NCI-H82 (cell line): ENCODE data around the gene ABCG1.

Source experiments
- DNase-seq: peaks from one replicate; lab custom pipeline; 2025; lab: John Stamatoyannopoulos, UW

ABCG1 gene

DNA sequence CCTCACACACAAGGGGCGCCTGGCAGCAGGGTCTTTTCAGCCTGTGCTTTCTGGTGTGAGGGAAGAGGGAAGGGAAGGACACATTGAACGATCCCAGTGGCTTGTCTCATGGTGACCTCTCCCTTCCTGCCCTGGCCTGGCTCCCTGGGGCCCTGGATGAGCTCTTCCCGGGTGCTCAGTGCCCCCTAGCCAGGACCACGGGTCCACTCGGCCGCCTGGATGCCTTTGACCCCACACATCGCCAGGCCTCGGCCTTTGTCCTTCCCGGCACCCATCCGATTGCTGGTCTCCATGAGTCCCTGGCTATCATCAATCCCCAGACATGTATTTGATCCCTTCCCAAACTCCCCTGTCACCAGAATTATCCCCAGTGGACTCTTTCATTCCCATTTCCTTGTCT, 102.3 kb downstream of the ABCG1 start:
- DNase-seq, result no peak

DNA sequence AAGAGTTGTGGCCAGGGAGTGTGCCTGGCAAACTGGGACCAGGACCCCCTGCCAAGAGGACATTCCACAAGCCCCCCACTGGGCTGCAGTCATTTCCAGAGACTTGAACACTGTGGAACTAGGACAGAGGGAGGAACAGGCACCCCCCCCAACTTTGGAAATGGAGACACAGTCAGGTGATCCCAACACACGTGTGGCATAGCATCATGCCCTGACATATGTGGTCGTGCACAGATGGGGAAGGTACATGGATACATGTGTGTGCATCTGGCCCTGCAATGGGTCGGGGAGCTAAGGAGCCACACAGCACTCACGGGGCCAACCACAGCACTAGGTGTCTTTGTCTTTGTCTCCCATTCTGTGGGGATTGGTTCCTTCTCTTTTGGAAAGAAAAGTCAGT, 102.9 kb downstream of the ABCG1 start:
- DNase-seq, result no peak

DNA sequence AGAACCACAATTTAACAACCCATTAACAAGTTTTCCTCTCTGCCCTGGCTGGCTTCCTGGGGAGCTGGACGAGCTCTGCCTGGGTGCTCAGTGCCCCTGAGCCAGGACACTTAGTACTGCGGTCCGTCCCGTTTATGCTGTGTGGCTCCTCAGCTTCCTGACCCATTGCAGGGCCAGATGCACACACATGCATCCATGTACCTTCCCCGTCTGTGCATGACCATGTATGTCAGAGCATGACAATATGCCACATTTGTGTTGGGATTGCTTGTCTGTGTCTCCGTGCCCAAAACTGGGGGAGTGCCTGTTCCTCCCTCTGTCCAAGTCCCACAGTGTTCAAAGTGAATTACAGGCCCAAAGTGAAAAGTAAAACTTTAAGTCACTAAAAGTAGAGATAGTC, 106.0 kb downstream of the ABCG1 start:
- DNase-seq, result no peak

DNA sequence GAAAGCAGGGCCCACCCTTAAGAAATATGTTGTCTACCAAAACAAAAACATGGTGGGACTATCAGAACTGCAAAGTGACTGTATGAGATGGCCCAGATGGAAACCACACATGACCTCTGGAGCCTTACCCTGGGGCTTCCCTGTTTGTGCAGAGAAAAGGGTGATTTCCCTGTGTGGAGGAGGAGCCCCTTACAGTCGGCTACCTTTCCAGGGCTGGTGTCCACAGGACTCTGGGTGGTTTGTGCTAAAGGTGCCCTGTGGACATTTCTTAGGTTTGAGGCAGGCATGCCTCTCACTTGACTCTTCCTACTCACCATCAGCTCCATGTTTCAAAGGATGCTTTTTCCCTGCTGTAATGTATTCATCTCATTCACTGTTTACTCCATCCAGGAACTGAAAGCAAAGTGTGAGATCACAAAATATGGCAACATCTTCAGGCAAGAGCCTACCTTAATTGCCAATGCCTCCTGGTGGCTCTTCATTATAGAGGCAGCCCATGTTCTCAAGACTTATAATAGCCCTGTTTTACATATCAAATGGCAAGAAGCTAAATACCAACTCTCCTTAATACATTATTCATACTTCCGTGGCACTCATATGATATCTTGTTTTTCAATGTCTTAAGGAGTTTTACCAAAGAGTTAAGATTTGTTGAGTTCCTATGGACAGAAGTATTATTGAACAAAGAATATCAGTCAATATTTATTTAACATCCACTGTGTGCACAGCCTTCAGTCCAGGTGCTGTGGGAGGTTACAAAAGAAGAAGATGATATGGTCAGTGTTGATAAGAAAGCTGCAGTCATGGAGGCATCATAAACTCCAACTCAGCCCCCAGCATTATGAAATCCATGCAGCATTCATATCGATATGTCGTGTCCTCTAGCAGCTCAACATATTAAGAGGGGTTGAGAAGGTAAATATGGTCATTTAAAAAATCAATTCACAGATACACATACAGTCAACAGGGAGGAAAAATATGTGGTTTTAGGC, 111.7 kb downstream of the ABCG1 start:
- no peak for DNase-seq

DNA sequence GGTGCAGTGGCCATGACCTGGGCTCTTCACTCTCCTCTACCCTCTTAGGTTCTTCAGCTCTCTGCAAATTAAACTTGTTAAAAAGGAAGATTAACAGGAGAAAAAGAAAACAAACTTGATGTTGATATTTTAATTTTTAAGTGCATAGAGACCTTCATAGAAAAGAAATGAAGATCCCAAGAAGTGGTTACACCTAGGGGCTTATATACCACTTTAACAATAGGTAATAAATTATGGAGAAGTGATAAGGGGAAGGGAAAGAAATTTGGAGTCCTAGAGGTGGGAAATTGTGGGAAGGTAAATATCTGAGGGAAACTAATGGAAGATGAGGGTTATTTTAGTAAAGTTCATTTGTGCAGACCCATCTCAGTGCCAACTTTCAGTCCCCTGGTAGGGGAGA, 112.7 kb downstream of the ABCG1 start:
- DNase-seq, result no peak

DNA sequence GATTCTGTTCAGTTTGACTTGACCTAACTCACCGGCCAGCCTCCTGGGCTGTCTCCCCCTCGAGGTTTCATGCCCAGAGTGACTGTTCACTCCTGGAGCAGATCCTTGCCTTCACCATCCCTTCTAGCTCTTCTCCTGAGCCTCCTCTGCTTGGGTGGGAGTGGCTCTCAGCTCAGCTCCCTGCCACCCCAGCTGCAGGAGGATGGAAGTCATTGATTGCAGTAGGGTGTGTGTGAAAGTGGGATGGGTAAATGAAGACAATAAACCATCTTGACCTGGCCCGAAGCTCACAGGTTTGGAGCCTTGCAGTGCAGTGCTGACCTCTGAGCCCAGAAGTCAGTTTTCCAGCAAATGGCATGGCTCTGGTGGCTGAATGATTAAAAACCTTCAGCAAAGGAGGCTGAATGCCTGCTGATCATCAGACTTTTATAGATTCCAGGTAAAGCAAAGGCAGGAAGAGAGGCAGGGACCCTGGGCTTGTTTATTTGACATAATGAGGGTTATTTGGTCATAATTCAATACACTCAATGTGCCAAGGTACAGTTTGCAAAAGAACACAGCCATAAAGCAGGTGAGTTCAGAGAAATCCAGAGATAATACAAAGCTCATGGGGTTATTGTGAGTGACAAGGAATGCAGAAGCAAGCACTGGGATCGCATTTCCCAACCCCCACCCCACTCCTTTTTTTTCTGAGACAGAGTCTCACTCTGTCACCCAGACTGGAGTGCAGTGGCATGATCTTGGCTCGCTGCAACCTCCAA, 113.8 kb downstream of the ABCG1 start:
- no peak for DNase-seq

DNA sequence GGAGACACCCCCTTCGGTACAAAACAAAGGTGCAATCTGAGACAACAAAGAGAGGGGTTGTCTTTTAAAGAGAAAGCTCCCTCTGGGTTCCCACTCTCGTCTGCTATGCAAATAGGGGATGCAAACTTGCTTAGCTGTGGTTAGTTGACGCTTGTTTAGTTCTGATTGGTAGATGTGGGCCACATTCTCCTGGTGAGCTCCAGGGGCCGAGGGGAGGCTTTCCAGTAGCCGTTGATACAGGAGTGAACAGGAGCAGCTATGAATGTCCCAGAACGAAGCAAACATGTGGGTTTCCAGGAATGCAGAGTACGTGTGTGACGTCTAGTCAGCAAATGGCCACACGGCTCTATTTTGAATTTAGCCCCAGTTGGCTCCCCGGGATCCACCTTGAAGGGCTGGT, 117.1 kb downstream of the ABCG1 start:
- peak; percentile 49 for DNase-seq

DNA sequence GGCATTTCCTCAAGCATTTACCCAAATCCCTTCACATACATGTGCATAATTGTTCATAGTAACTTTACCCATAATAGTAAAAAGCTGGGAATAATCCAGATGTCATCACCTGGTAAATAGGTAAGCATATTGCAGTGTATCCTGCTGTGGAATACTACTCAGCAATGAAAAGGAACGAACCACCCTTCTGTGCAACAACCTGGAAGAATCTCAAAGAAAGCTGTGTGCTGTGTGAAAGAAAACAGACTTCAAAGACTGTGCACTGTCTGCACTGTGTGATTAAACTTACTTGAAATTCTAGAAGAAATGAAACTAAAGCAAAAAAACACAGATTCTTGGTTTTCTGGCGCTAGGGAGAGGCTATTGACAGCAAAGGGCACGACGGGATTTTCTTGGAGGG, 118.3 kb downstream of the ABCG1 start:
- no peak for DNase-seq

DNA sequence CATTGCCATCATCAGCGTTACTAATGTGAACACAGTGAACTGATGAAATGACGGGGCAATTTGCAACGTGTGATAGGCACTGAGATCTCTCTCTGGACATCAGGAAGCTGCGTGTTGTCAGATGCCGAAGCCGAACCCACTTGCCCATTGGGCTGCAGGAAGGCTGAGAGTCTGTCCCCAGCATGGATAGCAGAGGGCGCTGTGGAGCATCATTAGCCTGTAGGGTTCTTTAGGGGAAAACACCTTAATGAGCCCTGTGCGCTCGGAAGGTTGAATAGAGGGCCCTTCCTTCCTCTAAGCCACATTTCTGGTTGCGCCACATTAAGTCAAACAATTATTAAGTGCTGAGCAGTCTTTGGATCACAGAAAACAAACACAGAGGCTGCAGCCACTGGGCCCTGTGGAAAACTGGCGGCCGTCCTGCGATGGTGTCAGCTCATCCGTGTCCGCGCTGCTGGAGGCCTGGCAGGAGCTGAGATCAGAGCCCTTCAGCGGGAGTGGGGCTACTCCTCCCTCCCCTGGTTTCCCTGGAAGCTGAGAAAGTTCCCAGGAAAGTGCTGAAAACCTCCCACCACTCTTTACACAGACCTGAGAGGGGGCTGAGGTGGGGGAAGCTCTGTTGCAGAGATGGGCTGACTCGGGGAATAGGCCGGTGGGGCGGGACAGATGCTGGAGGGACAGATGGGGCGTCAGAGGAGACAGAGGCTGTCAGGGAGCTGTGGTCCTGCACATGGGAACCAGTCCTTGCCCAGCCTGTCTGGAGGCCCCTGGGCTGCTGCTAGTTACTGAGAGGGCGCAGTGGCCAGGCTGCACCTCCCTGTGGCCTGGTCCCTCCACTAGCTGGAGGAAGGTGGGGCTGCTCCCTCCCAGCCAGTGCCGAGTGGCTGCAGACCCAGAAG, 119.1 kb downstream of the ABCG1 start:
- peak; percentile 80 for DNase-seq

DNA sequence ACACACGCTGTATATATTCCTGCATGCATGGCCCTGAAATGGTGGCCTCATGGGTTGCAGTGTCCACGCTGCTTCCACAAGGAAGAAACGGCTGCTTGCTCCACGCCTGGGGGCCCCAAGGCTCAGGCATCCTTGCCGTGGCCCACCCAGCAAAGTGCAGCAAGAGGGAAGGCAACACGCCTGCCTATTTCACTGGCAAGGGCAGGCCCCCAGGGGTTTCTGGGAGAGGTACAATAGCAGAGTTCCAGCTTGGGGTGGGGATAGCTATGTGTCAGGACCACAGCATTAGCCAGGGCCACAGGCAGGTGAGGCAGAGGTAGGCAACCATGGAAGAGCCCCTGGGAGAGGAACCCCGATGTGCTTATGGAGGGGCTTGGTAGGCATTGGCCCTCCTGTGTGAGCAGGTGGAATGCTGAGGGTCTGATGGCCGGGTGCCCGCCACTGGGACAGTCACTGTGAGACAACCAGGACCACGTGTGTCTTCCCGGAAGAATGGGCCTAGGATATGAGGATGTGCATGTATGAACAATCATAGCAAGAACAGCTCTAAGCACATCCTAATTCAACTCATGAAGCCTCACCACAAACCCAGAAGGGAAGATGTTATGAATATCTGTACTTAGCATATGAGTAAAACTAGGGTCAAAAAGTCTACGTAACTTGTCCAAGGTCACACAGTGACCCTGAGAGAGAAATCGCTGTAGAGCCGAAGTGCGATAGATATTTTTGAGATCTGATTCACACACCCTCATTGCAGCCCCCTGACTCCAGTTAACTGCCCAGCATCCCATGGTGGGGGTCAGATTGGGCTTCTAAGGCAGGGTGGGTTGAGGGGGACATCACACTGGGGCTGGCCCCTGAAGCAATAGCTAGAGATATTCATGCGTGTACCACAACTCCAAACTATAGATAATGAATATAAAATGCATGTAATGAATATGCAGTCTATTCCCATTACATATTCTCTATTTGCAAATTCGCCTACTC, 120.1 kb downstream of the ABCG1 start:
- DNase-seq, result no peak

DNA sequence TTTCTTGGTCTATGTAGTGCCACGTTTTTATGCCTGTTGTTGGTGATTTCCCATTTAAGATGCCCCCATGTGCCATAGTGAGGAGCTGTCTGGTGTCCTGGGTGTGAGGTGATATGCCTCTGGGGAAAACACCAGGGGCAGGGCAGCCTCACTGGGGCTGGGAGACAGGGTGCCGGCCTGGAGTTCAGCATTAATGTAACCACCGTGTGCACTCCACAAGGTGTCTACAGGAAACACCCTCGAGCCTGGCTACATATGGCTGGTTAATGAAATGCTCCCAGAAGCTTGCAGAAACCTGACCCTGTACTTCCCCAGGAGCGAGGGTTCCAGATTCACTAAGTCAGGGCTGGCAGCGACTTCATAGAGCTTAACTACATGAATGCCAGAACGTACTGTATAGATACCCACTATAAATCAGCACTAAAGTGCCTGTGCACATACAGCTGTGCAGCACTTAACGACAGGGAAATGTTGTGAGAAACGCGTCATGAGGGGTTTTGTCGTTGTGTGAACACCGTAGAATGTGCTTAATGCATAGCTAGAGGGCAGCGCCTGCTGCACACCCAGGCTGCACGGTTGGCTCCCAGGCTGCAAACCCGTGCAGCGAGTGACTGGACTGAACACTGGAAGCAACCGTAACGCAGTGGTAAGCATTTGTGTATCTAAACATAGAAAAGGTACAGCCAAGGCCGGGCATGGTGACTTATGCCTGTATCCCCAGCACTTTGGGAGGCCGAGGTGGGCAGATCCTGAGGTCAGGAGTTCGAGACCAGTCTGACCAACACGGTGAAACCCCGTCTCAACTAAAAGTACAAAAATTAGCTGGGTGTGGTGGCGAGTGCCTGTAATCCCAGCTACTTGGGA, 121.5 kb downstream of the ABCG1 start:
- no peak for DNase-seq

DNA sequence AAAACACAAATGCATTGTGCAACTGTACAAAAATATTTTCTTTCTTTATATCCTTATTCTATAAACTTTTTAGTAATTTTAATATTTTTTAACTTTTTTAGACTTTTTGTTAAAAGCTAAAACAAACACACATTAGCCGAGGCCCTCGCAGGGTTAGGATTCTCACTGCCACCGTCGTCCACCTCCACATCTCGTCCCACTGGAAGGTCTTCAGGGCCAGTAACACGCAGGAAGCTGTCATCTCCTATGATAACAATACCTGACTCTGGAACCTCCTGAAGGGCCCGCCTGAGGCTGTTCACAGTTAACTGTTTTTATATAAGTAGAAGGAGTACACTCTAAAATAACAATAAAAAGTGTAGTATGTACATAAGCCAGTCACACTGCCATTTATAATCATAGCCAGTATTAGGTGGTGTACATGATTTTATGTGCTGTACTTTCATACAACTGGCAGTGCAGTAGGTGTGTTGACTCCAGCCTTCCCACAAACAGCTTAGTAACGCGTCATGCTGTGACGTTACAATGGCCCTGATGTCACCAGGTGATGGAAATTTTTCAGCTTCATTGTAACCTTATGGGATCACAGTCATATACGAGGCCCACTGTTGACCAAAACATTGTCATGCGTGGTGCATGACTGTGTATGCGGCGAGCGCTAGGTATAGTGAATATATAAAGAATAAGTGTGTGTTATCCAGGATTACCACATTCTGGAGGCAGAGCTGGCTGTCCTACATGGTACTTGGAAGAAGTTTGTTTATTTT, 123.0 kb downstream of the ABCG1 start:
- no peak for DNase-seq

DNA sequence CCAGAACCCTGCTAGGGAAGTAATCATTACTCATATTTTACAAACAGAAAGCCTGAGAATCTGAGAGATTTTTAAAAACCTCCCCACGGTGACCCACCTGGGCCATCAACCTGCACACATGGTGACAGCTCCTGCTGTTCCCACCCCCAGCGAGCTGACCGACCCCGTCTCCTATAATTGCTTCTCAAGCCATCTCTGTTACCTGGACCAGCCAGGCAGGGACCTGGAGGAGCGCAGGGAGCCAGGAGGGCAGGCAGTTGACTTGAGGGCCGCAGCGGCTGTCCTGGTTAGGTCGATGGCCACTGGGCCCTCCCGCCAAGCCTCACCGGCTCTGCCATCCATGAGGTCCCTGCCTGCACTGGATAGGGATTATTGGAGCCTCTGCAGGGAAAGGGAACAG, 124.2 kb downstream of the ABCG1 start:
- DNase-seq, result no peak

DNA sequence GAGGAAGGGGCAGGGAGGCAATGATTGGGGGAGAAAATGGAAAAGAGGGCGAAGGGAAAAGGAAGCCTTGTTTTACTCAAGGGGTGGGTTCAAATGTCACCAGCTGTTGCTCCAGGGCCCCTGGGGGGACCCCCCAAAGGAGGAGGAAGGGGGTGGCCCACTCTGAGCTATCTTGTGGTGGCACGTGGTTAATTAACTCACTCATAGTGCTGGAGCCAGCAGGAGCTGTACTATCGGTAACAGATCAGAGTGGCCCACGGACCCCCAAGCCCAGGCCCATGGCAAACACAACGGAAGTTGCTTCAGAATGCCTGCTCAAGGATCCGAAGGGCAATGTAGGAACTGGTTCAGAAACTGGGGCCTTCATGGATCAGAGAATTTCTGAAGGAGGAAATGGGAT, 124.6 kb downstream of the ABCG1 start:
- DNase-seq, result no peak

DNA sequence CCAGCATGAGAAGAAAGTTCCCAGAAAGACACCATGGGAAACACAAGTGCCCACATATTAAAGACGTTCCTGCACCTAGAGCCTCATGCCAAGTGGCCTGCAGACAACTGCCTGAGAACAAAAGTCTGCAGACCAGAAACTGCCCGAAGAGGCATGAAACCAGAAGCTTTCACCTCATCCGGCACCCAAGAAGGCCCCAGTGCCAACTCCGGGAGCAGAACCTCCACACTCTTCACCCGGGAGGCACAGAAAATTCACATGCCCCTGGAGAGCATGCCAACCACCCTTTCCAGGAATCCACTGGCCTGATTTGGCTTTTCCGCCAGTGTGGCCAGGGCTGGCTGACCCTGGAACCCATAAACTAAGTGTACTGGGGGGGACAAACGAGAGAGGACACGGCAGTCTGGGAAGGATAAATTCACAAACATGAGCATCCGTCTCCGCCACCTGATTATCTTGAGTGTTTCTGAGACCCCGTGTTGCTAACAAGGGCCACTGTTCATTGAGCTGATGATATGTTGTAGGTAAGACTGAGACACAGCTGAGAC, 125.1 kb downstream of the ABCG1 start:
- no peak for DNase-seq

DNA sequence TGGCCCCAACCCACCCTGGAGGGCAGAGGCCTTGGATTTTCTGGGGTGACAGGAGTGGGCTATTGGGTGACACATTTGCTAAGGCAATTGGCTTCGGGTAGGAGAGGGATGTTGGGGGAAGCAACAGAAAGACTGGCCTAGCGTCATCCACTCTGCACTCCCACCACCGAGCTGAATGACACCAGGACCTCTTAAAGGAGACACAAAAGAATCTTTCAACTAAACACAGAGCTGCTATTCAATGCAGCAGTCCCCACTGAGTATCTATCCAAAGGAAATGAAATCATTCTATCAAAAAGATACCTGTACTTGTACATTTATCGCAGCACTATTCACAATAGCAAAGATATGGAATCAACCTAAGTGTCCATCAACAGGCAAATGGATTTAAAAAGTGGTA, 125.7 kb downstream of the ABCG1 start:
- DNase-seq, result no peak

DNA sequence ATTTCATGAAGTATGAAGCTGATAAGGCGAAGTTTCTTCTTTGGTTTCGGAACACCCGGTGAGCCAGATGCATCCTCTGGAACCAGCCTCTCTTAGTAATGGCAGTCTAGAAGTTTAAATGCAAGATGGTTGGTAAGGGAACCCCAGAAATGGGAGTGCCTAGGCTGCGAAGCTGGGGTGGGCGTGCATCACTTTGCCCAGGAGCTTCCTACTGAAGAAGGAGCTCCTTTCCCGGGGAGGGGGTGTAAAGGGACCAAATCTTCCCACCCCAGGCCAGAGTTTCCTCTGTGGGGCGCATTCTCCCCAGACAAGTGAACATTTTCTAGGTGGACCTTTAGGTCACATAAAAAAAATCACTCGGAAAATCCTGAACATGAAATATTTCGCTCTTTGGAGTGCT, 127.5 kb downstream of the ABCG1 start:
- no peak for DNase-seq
